Inferior parietal cortex (tissue), 1 donor: Measurements from ENCODE around the gene FAM168A.

Experiments used
- DNase-seq: peaks from one replicate; pipeline ENCODE4 v3.0.0-alpha.2; 2016; ENCODE audit errors: extremely low spot score

The FAM168A gene

DNA sequence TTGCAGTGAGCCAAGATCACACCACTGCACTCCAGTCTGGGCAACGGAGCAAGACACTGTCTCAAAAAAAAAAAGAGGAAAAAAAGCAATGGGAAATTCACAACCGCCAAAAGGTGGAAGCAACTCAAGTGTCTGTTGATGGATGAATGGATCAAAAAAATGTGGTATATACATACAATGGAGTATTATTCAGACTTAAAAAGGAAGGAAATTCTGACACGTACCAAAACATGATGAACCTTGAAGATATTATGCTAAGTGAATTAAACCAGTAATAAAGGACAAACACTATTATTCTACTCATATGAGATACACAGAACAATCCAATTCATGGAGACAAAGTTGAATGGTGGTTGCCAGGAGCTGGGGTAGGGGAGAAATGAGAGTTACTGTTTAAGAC is 40.9 kb downstream of the FAM168A start:
- no peak for DNase-seq

DNA sequence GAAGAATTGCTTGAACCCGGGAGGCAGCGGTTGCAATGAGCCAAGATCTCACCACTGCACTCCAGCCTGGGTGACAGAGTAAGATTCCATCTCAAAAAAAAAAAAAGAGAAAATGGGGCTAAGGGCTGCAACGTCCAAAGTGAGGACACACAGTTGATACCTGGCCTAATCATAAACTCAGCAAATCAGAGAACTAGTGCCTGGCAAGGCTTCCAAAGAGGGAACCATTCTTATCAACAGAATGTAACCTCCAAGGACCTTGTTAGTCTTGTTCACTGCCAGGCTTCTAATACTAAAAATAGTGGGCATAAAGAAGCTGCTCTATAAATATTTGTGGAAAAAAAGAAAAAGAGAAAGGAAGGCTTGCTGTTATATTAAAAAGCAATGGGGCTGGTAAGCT is 42.3 kb downstream of the FAM168A start:
- no peak for DNase-seq

DNA sequence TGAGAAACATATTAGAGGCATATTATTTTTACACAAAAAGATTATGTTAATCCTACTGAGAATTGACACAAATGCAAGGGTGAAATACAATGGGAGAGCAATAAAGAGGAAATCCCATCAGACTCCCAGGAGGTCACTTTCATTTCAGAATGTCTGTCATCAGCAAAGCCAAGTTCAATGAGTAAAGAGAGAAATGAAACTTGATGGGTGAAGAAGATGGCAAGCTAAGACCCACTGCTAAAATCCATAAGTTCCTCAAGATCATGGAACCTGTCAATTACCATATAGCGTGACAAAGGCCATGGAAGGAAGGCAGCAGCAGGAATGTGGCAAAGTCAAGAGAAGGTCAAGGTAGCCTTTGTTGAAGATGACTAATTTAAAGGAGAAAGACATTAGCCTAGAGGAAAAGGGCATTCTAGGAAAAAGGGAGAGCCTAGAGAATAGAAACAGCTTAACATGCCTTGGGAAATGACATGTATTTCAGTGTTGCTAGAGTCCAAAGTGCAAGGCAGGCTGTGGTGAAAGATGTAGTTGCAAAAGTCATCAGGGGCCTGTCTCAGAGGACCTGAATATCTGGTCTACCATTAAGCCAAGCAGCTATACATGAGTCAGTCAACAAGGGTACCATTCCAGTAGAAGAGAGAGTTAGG is 43.1 kb downstream of the FAM168A start:
- no peak for DNase-seq

DNA sequence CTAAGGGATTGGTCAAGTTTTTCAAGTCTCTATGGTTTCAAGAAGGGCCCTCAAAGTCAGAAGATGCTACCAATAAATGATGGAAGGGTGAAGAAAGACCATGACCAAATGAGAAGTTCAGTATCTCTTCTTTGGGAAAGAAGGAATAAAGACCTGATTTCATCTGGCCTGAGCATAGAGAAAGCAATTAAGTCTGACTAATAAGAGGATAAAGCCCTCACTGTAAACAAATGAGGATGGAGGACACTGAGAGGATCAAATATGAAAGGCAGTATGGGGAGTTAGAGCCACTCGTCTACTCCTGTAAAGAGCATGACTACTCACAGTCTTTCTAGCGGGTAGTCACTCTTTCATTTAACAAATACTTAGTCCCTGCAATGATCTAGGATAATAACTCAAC is 44.6 kb downstream of the FAM168A start:
- DNase-seq: no peak

DNA sequence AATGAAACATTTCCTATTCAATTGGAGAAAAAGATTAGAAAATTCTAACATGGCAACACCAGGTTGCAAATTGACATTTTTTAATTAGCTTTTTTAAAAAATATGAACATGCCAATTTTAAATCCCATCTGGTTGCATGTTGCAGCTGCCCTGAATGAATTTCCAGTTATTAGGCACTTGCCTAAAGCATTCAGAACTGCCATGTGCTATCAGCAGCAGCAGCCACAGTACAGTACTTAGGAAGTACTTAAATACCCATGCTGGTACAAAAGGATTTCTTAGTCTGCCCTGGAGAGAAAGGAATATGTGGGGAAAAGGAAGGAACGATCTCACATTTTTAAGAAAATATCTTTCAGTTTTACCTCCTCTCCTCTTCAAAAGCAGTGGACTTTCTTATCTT is 46.2 kb downstream of the FAM168A start:
- DNase-seq: no peak

DNA sequence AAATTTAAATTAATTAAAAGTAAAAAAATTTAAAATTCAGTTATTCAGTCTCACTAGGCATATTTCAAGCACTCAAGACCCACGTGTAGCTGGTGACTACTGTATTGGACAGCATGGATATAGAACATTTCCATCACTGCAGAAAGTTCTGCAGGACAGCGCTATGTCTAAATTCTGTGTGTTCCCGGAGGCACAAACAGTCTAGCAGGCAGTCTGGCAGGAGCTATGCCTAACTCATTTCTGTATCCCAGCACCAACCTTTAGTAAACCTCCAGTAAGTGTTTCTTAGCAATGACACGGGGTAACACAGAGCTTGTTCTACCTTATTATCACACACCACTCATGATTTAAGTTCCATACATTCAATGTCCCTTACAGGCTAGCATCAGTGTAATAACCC is 48.5 kb downstream of the FAM168A start:
- no peak for DNase-seq

DNA sequence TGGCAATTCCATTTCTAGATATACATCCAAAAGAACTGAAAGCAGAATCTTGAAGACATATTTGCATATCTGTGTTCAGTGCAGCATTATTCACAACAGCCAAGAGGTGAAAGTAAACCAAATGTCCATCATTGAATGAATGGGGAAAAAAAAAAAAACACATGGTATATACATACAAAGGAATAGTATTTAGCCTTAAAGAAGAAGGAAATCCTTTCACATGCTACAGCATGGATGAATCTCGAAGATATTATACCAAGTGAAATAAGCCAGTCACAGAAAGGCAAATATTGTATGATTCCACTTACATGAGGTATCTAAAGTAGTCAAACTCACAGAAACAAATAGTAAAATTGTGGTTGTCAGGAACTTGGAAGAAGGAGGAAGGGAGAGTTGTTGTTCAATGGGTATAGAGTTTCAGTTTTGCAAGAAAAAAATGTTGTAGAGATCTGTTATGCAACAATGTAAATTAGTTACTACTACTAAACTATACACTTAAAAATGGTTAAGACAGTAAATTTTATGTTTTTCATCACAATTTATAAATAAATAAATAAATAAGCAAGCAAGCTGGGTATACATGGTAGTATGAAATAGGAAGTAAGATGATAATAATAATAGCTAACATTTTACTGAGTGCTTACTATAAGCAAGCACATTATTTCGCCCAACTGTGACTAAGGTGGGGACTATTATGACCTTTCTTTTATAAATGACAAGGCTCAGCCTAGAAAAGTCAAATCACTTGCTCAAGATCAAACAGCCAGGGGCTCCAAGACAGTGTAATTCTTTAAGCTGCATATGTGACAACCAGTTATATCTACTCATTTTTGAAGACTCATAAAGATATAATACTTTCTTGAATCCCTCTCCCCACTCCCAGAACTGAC is 50.0 kb downstream of the FAM168A start:
- DNase-seq: no peak

DNA sequence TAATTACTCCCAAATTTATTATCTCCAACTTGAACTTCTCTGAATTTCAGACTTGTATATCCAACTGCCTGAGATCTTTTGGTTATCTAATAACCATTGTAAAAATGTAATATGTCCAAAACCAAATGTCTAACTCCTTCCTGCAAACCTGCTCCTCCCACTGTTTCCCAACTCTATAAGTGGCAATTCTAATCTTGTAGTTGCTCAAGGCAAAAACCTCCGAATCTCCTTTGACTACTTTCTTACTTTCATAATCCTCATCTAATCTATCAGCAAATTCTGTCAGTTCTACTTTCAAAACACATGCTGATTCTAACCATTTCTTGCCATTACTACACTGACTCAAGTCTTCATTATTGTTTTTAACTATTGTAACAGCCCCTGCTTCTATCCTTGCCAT is 55.7 kb downstream of the FAM168A start:
- no peak for DNase-seq

DNA sequence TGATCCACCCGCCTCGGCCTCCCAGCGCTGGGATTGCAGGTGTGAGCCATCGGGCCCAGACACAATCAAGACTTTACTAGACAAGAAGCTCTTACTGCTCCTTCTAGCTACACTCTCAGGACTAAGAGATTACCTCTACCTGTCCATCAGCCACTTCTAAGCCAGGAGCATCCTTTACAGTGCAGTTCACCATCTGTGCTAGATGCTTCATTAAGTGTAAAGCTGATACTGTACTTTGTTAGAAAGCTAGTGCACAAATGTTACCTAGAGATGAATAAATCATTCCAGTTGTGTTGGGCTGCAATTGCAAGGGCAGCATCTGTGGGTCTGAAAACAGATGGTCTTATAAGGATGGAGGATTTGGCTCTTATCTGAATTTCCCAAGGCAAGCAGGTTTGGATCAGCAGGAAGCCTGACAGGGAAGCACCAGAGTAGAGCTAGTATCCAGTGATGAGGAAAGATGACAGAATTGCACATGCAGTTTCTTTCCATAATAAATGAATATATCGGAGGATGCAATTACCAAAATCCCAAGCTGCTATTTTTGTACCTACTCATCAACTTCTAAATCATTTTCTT is 58.3 kb downstream of the FAM168A start:
- DNase-seq: no peak

DNA sequence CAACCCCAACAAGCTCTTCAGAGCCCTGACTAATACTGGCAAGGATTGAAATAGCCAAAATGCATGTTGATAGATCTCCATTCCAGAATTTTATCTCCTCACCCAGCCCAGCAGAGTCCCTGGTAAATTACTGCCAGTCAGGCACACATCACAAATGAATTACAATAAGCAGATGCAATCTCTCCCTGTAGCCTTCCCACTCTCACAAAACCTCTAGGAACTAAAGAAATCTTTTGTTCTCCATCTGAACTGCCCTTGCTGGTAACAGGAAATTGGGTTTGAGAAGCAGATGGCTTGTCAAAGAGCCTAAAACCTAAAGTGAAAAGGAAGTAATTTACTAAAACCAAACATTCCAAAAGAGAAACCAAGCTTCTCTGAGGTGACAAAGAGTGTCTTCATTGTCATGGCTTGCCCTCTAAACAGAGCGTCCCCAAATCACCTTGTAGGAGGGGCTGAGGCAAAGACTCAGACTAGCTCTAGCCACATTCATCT is 59.5 kb downstream of the FAM168A start:
- no peak for DNase-seq

DNA sequence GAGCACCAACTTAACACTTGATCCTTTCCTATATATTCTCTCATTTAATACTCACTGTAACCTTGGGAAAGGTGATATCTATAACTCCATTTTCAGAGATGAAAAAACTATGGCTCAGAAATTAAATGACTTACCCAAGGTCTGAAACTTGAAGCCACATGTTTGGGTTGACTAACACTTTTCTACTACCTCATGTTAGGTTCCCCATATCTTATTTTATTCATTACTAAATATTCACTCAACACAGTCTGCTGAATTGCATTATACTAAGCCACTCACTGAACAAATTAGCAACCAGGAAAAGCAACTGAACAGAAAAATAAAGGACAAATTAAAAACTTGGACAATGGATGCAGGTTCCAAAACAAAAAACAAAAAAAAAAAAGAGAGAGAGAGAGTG is 59.9 kb downstream of the FAM168A start:
- DNase-seq: no peak

DNA sequence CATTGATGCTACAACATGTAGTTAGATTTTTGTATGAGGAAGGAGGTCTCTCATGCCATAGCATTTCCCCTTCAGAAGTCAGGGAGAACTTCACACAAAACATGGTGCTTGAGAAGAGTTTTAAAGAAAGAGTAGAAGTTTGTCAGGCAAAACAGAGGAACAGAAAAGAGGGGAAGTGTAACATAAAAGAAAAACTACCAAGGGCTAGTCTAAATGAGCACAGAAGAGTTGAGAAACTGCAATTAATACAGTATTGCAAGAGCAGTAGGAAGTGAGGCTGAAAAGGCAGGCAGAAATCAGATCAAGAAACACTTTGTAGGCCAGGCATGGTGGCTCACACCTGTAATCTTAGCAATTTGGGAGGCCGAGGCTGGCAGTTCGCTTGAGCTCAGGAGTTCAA is 61.0 kb downstream of the FAM168A start:
- DNase-seq: no peak

DNA sequence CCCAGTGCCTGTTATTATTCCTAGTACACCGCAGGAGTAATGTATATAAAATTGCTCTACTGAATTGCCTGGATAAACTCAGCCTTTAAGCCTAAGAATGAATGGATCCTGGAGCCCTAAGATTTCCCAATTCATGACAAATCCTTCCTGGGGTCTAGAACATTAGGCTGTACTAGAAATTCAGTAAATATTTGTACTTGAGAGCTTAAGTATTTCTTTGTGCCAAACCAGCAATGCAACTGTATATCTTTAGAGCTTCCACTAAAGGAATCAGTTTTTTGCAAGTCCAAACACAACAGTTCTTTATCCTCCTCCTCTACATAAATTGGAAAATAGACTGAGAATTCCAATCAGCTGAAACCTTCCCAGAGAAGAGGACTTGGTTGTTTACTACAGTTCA is 65.6 kb downstream of the FAM168A start:
- DNase-seq: no peak

DNA sequence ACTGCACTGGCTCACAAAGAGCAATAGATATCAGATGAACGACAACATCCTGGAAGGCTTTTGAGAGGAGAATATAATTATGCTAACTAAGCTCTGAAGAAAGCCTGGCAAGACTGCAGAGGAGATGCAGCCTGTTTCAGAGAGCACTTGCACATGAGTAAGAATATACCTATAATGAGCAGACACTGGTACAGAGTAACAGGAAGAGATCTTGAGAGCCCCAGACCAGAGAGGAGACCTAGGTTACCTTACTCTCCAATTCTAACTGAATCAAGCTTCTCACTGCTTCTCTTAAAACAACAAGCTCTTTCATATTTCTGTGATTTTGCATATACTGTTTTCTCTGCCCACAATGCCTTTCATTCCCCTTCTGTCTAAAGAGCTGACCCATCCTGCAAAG is 66.5 kb downstream of the FAM168A start:
- DNase-seq: no peak

DNA sequence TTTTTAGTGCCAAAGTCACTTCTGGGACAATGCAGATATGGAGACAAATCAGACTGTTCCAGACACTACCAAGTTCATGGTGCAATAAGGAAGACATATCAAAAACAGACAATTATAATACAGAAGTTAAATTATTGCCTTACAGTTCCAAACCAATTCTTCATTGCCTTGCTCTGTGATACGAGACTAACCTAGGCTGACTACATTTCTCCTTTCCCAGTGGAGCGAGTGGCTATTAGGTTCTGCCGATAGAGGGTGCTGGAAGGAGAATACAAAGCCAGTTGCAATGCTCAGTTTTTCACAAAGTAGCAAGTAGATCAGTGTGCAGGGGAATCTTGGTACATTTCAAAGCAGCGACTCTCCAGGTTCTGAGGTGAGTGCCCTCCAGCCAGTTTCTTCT is 67.8 kb downstream of the FAM168A start:
- DNase-seq: no peak

DNA sequence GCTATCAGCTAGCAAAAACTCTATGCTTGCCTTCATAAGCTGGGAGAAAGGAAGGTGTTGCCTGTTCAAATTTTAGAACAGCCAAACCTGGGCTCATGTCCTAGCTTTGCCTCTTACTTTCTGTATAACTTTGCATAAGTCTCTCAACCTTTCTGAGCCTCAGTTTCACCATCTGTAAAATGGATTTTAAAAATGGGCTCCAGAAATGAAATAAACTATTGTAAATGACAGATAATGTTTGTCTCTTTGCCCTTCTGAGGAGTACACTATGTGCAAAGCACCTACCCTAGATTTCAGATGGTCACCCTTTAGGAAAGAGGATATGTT is 68.7 kb downstream of the FAM168A start:
- DNase-seq: no peak

DNA sequence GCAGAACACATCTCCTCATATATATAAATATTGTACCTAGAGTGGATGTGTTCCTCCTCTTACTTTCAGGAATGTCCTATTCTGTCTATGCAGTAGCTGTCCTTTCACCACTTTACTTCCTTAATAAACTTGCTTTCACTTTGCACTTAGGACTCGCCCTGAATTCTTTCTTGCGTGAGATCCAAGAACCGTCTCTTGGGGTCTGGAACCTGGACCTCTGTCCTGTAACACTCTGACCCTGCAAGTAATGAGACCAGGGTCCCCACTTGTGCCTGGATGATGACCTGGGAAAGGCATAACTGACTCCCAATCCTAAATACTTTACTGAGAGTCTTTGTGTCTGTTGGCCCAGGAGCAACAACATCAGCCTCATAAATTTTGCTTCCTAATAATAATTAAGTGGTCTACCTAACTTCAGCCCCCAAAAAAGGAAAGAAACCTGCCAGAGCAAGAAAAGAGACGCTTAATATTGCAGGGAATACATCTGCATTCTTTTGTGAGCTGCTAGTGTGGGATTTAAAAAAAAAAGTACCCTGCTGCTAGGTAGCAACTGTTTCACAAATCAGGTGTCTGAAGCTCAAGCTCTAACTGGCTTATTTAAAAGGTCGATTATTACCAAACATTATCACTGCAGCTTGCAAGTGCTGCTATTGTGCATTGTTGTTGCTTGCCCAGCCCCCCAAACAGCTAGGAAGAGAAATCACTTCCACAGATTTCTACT is 69.3 kb downstream of the FAM168A start:
- DNase-seq: no peak

DNA sequence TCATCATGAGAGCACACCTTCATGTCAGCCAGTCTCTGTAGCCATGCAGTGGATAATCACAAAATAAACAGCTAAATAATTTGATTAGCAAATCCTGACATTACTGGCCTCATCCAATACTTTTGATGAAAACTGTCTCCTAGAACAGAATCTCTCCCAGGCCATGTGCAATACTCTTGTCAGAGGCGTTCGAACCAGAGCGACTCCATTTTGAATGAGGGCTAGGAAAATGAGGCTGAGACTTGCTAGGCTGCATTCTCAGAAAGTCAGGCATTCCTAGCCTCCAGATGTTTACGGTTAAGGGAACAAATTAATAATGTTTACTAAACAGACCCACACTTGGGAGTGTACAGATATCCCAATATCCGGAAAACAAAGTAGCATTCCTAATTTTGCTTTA is 69.9 kb downstream of the FAM168A start:
- no peak for DNase-seq

DNA sequence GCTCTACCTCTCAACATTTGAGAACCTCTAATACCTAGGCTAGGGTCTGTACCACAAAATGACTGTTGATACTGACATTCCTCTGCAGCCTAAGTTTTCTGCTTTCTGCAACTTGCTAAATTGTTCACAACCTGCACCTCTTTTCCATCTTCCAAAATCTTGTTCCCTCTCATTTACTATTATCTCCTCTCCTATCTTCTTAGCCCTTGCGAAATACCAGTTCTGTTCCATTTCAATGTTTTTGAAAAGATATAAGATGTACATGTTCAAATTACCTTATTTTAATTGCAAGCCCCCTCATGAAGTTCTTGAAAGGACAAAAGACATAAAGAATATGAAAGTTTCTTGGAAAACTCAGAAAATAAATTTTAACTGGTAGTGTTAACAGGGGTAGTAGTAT is 72.3 kb downstream of the FAM168A start:
- DNase-seq: no peak

DNA sequence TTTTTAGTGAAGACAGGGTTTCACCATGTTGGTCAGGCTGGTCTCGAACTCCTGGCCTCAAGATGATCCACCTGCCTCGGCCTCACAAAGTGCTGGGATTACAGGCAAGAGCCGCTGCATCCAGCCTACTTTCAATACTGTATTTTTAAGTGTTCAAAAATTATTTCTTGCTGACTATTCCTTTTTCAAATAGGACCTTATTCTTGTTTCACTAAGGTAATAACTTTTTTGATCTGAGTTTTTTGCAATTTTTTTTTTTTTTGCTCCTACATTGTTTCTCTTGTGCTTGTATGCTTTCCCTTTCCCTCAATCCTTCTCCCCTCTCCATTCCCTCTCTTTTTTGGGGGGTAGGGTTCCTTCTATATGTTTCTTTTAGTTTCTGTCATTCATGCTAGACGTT is 73.1 kb downstream of the FAM168A start:
- no peak for DNase-seq

DNA sequence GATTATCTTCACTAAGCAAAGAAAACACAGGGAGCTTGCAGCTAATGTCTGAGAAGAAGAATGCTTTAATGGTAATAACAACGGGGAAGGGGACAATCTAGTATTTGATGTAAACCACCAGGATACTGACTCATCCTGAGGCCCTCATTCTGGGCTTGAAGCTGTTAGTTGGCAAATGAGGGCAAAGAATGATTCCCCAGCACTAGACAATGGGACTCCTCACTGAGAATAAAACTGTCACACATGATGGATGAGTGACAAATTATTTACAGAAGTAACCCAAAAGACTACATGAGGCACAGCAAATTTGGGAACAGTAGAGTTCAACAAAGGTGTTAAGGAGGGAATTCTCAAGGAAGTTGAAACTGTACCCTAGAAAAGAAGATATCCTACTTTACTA is 76.3 kb downstream of the FAM168A start:
- no peak for DNase-seq

DNA sequence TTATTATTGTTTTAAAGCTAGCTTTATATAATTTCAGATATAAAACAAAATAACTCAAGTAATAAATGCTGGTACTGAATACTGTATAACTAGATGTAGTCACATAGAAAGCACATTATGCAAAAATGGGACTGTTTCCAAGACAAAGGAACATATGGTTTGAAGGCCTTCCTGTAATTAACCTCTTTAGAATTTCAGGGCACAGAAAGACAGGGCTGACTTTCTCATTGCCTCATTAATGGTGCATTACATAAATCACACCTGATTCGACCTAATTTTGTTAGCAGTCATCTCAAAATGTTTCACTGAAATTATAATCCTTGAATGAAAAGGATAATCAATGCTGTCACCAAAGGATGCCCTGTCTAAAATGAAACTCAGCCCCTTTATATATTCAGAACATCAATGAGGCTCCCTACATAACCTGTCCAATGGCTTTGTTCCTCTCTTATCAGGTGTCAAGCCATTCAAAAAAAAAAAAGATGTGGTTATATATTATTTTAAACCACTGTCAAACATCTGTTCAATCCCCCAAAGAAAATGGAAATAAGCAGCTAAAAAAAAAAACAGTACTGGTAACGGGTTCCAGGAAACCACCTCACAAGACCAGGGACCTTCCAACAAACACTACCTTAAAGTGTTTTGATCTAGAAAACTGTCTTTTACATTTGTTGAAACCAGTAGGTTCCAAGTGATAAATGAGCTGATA is 77.4 kb downstream of the FAM168A start:
- no peak for DNase-seq
